Mammary epithelial cell (primary cell): ENCODE data around the gene TMEM120B.
"Not testable (repeated sequence)": the region's sequence is repeated elsewhere in the genome, so short reads cannot be mapped to it uniquely, and the experiment has no call there.

Source experiments
- CTCF ChIP-seq, 2 donors: IDR thresholded peaks in 1 of 2; conservative IDR thresholded peaks in 1 of 2; 2 replicates each; pipeline ENCODE4 v1.5.1; 2011 to 2012; ENCODE audit warnings: inconsistent platforms in 2 of 2, low read length in 2 of 2, mild to moderate bottlenecking in 2 of 2, control low read depth in 1 of 2, low read depth in 1 of 2; ENCODE audit not compliant: insufficient read depth in 1 of 2; ENCODE audit errors: extremely low read depth in 1 of 2
- EZH2 ChIP-seq: IDR thresholded peaks from 2 replicates; pipeline ENCODE4 v1.6.1; 2012; ENCODE audit warnings: low read length, inconsistent platforms, borderline replicate concordance

GRCh38 chr12:121679661-121680197, 32.8 kb upstream of the TMEM120B start:
- TF ChIP-seq CTCF (conservative IDR thresholded peaks at IDR 0.05 in 1 of 2, IDR thresholded peaks at IDR 0.05 in 1 of 2; ENCODE audit: extremely low read depth in 1 of 2, insufficient read depth in 1 of 2, low read depth in 1 of 2, low read length in 2 of 2); EZH2: not testable (repeated sequence)
